Calu3 (cell line): ENCODE measurements around the gene BOD1L1. TPM values are rescaled to one million over a fixed set of nuclear protein-coding genes. Genes with fewer than 3 reads are reported as not detected.

Experiments
- BruUV-seq: library from RNA; stranded (reverse); fragments of 400-500 nt; replicated peaks from 2 replicates; lab custom pipeline; 2021; lab: Mats Ljungman, UMichigan
- CTCF ChIA-PET: fragments of 300-600 bp; sonication (Branson Sonifier 250); formaldehyde crosslinking; loops from one replicate; lab custom pipeline; 2022; ENCODE audit warnings: antibody characterized with exemption; lab: Charles Lee
- DNase-seq: peaks from one replicate; pipeline ENCODE4 v3.0.0; 2022
- H3K27ac Mint-ChIP-seq: one replicate; pipeline ENCODE4 v1.8.0; 2022; ENCODE audit warnings: mixed read lengths; ENCODE audit not compliant: unreplicated experiment
- H3K27me3 Mint-ChIP-seq: one replicate; pipeline ENCODE4 v1.8.0; 2022; ENCODE audit warnings: mixed read lengths; ENCODE audit not compliant: unreplicated experiment
- H3K36me3 Mint-ChIP-seq: one replicate; pipeline ENCODE4 v1.8.0; 2022; ENCODE audit warnings: mild to moderate bottlenecking, moderate library complexity, mixed read lengths; ENCODE audit not compliant: insufficient read depth, unreplicated experiment
- H3K4me1 Mint-ChIP-seq: one replicate; pipeline ENCODE4 v1.8.0; 2022; ENCODE audit warnings: mild to moderate bottlenecking, low read depth, mixed read lengths; ENCODE audit not compliant: unreplicated experiment
- H3K4me3 Mint-ChIP-seq: one replicate; pipeline ENCODE4 v1.8.0; 2022; ENCODE audit warnings: mild to moderate bottlenecking, low read depth, moderate library complexity, mixed read lengths; ENCODE audit not compliant: unreplicated experiment
- H3K9me3 Mint-ChIP-seq: one replicate; pipeline ENCODE4 v1.8.0; 2022; ENCODE audit warnings: low read depth, mixed read lengths; ENCODE audit not compliant: unreplicated experiment
- CTCF ChIP-seq: fragments of 200-600 bp; IDR thresholded peaks from one replicate; pipeline ENCODE4 v1.8.0; 2022; ENCODE audit warnings: antibody characterized with exemption; ENCODE audit not compliant: unreplicated experiment
- intact Hi-C: fragments of 100-400 bp; cut with micrococcal nuclease; formaldehyde crosslinking; loops from one replicate; pipeline ENCODE4 v1.10.0; 2022; ENCODE audit not compliant: unreplicated experiment
- total RNA-seq: library from RNA; stranded (reverse); gene quantifications from 2 replicates; pipeline ENCODE4 v1.2.3, GENCODE V29; 2022

The BOD1L1 gene
- total RNA-seq, 1 experiment from 2014 or later: 25.7 TPM

GRCh38 chr4:13524504-13525243 lies 102.9 kb downstream of the BOD1L1 start:
- Mint-ChIP-seq H3K27ac (no peak overlapping the region), H3K4me1 (no peaks in the 10 kb centered on the region), H3K36me3 (no peaks in the 10 kb centered on the region), H3K27me3 (no peaks in the 10 kb centered on the region), H3K4me3 (no peak overlapping the region), H3K9me3 (no peaks in the 10 kb centered on the region)
- no TSS peak for BruUV-seq
- no peak for TF ChIP-seq CTCF
- CTCF ChIA-PET: no interaction called here
- intact Hi-C loops: no loop called here
- DNase-seq: no peak

DNA sequence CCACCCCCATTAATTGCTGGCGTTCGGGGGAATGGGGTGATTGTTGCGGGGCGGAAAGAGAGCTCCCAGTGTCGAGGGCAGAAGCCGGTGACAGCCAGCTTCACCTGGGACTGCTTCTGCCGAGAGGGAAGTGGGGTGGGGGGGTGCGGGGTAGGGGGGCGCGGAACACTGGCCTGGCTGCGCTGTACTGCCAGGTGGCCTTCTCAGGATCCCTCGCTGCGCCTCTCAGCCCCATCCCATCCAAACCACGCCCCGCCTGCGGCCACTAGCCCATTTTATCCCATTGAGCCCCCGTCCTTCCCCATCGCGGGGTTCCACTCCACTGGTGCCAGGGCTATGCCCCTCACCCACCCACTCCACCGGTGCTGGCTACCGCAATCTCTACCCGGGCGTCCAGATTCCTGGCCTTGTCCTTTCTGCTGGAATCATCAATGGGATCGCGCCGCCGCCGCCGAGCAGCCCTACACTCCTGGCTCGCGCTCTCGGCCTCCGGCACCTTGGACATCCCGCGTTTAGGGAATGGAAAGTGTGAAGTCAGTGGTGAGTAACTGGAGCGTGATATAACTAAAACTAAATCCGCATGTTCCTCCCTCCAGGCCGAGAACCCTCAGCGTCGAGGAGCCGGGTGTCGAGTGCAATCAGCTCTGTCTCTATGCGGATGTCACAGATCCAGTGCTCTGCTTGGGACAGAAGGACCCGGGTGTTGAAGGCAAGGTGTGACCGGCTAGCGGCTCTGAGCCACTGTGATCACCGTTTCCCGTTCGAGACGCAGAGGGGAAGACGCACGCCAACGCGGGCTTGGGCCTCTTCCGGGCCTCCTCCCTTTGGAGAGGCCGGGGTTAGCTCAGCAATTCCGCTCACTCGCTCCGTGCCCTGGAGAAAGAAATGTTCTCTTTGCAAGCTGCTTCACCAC lies 103.7 kb downstream of the BOD1L1 start:
- no peaks in the 10 kb centered on the region for H3K9me3 Mint-ChIP-seq
- H3K27me3 Mint-ChIP-seq: no peaks in the 10 kb centered on the region
- no peaks in the 10 kb centered on the region for H3K4me1 Mint-ChIP-seq

GRCh38 chr4:13523105-13523477 lies 104.4 kb downstream of the BOD1L1 start:
- no peak for DNase-seq
- CTCF ChIA-PET: interaction anchor here (0.6 kb wide), 1 partner anchor 11 kb away, joined by 3 read pairs; no protein-coding TSS in a partner anchor
- no peaks in the 10 kb centered on the region for H3K4me1 Mint-ChIP-seq

More for the DNA sequence above, 103.7 kb downstream of the BOD1L1 start:
- CTCF ChIA-PET: no interaction called here
- TF ChIP-seq CTCF: no peak
- H3K4me3 Mint-ChIP-seq: no peak overlapping the region
- BruUV-seq: no TSS peak
- DNase-seq: no peak
- H3K27ac Mint-ChIP-seq: no peak overlapping the region
- no peaks in the 10 kb centered on the region for H3K36me3 Mint-ChIP-seq
- intact Hi-C loops: no loop called here

More at GRCh38 chr4:13523105-13523477, 104.4 kb downstream of the BOD1L1 start:
- no peaks in the 10 kb centered on the region for H3K27me3 Mint-ChIP-seq
- H3K9me3 Mint-ChIP-seq: no peaks in the 10 kb centered on the region
- no peak overlapping the region for H3K4me3 Mint-ChIP-seq
- intact Hi-C loops: no loop called here
- H3K27ac Mint-ChIP-seq: no peak overlapping the region
- BruUV-seq: no TSS peak
- H3K36me3 Mint-ChIP-seq: no peaks in the 10 kb centered on the region
- no peak for TF ChIP-seq CTCF
